AG10803 (cell line): Measurements from ENCODE around the gene BDKRB2.

Experiments used
- DNase-seq: peaks from one replicate; pipeline ENCODE4 v3.0.0; 2010; ENCODE audit warnings: low read depth
- H3K4me3 ChIP-seq: 2 replicates; pipeline ENCODE4 v1.5.1; 2011; ENCODE audit warnings: mild to moderate bottlenecking, low read length, control low read depth
- TF ChIP-seq, protein P1 (sequence below): conservative IDR thresholded peaks from 2 replicates; pipeline ENCODE4 v1.5.1; 2011; ENCODE audit warnings: mild to moderate bottlenecking, low read length, control low read depth, inconsistent platforms

The BDKRB2 gene

DNA sequence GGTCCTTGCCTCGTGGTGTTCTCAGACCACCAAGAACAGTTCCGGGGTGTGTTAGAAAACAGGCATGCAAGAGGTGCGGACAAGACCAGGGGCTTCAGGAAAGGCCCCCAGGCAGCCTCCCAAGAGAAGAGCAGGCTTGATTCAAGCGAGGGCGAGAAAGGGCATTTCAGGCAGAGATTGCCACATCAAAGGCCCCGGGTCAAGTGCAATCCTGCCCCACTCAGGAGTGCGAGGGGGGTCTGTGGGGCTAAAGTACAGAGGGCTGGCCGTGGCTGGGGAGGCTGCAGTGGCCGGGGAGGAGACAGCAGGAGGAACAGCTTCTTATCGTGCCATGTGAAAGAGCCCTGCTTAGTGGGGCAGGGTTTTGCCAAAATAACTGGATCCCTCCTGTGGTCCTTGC is 2.7 kb upstream of the BDKRB2 start:
- TF ChIP-seq, protein P1, sequence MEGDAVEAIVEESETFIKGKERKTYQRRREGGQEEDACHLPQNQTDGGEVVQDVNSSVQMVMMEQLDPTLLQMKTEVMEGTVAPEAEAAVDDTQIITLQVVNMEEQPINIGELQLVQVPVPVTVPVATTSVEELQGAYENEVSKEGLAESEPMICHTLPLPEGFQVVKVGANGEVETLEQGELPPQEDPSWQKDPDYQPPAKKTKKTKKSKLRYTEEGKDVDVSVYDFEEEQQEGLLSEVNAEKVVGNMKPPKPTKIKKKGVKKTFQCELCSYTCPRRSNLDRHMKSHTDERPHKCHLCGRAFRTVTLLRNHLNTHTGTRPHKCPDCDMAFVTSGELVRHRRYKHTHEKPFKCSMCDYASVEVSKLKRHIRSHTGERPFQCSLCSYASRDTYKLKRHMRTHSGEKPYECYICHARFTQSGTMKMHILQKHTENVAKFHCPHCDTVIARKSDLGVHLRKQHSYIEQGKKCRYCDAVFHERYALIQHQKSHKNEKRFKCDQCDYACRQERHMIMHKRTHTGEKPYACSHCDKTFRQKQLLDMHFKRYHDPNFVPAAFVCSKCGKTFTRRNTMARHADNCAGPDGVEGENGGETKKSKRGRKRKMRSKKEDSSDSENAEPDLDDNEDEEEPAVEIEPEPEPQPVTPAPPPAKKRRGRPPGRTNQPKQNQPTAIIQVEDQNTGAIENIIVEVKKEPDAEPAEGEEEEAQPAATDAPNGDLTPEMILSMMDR = no peak
- no peak for DNase-seq

DNA sequence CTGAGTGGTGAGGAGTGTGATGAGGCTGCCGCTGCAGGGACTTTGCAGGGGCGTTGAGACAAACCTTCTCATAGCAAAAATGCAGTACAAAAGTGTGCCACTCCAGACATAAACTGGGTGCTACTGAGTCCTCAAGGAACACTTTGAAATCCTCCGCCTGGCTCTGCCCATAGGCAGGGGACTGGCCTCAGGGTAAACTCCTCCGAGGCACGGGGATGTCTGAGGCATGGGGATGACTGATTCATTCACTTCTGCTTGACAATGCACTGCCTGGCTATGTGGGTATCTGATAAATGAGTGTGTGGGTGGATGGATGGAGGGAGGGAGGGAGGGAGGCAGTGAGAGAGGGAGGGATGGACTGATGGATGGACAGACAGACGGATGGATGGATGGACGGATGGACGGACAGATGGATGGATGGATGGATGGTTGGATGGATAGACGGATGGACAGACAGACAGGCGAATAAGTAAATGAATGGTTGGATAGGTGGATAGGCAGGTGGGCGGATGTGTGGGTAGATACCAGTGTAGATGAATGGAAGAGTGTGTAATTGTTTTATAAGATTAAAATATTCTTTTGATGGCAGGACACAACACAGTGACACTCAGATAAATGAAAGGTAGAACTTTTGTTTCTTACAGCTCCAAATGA is 2.1 kb upstream of the BDKRB2 start:
- no peak overlapping the region for H3K4me3 ChIP-seq
- DNase-seq = no peak
- TF ChIP-seq, protein P1 = no peak

More for the DNA sequence above, 2.7 kb upstream of the BDKRB2 start:
- no peak overlapping the region for H3K4me3 ChIP-seq

DNA sequence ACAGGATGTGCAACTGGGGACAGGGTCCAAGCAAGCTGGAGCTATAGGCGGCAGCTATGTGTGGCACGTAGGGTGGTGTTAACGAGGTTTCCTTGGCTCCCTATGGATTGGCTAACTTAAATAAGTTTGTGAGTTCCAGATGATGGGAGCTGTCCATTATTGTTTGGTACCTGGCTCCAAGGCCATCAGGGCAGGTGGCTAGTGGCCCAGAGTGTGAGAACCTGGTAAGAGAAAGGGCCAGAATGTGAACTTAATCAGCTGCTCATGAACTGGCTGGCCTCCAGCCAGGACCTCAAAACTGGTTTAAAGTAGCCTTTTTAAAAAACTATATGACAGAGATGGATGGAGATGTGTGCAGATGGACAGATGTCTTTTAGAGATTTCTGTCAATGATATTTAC is 1.5 kb upstream of the BDKRB2 start:
- no peak overlapping the region for H3K4me3 ChIP-seq
- TF ChIP-seq, protein P1 = no peak
- no peak for DNase-seq

DNA sequence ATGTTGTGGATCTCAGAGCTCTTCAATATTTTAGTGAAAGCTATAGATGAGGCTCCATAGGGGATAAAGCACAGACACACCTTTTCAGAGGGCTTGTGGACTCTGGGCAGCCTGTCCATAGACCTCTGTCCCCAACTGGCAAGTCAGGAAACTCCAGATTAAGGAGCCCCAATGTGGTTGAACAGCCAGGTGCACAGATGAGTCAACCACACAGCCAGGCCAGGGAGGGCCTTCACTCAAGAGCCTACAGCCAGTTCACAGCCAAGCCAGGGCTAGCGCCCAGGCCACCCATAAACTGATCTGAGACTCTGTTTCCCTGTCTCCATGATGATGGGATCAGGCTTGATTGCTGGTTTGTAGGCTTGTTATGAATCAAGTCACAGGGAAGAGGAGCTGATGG is 1.0 kb upstream of the BDKRB2 start:
- TF ChIP-seq, protein P1 = no peak
- no peak overlapping the region for H3K4me3 ChIP-seq
- no peak for DNase-seq

DNA sequence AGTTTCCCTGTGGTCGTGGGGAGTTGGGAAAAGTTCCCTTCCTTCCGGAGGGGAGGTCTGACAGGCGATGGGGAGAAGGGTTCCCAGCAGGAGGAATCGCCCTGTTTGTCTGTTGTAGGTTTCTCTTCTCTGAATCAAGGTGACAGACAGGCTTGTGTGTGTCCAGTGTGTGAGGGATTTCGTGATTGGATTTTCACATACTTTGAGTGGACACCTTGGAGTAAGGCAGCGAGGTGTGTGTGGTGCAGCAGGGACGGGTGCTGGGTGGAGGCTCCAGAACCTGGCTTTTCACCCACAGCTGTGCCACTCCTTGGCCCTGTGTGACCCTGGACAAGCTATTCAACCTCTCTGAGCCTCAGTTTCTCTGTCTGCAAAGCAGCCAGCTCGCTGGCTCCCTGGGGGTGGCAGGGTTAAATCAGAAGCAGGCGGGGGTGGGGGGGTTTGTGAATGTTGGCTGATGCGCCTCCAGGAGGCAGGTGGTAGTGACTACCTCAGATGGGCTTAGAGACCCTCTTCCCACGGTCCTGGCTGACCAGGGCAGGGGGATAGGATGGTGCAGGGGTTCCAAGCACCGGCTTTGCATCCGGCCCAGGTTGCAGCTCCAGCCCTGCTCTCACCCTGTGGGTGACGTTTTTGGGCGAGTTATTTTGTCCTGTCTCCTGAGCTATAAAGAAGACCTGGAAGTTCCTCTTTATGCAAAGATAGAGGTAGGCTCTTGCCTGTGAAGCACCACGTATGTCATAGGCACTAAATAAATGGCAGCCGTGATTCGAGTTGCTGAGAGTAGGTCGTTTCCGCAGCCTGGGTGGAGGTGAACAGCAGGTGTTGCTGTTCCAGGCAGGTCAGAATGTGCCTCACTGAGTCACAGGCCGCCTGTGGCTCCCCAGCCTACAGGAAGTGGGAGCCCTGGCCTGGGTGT is 679 bp downstream of the BDKRB2 start:
- TF ChIP-seq, protein P1 = no peak
- H3K4me3 ChIP-seq = peak overlapping the region; percentile 73
- DNase-seq = no peak

DNA sequence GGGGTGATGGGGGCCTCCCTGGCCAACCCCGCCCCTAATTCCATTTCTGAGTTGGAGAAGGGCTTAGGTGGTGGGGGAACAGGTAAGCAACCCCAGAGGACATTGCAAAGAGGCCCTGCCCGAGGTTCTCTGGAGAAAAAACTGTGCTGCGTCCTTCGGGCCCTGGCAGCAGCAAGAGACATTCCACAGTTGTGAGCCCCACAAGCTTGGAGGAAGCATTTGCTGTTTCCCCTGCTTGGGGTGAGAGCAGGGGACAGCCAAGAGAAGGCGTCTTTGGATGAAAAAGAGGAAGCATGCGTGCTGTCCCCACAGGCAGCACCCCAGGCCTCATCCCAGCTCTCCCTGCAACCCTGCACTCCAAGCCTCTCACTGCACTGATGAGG is 1.3 kb downstream of the BDKRB2 start:
- peak; percentile 33 for DNase-seq
- TF ChIP-seq, protein P1 = no peak
- H3K4me3 ChIP-seq = peak overlapping the region; percentile 73

DNA sequence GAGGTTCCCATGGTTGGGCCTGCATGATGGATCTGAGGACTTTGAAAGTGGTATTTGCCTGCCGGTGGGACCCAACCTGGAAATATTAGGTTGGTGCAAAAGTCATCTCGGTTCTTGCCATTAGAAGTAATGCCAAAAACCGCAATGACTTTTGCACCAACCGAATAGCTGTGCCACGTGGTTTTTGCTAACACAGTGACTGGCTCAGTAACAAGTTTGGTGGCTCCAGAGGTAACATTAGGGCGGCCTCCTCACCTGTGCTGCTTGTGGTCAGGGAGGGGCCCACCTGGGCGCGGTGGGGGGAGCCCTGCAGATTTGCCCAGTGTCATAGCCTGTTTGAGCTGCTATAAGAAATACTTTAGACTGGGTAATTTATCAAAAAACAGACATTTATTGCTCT is 1.8 kb downstream of the BDKRB2 start:
- H3K4me3 ChIP-seq = peak overlapping the region; percentile 73
- no peak for DNase-seq
- TF ChIP-seq, protein P1 = no peak
